ENCODE data around the gene URAD.
"Not testable (repeated sequence)": the region's sequence is repeated elsewhere in the genome, so short reads cannot be mapped to it uniquely, and the experiment has no call there.

URAD gene

DNA sequence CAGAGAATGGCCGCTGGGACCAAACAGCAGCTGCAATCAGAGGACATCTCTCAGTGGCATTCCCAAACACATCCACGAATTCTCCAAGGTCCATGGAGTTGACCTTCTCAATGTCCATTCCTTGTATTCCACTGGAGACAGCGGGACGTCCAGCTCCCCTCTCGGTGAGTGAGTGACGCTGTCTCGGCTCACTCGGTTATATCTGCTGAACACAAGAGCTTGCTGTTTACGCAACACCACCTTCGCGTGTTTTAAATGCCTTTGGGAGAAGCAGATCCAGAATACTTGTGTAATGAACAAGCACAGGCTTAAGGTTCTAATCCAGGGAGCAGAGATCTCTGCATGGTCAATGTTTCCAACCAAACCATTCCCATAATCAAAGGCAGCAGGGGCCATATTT is at the start of gene URAD:
Gene URAD (minus strand): TSS at position 174 of the 400 bp plus-strand sequence. CDS start 56 bp downstream, at position 118.
- Histone ChIP-seq H3K4me1 (ENCODE audit: control insufficient read depth, insufficient read depth, low read length) (peaks cover 5% of the 10 kb centered on the region), H3K27me3 (replicated peaks; ENCODE audit: control insufficient read depth, insufficient read depth, low read length) (peaks cover 50% of the 10 kb centered on the region), H3K9ac (ENCODE audit: low read length) (no peak within 1 kb of the TSS), H3K36me3 (ENCODE audit: control insufficient read depth, insufficient read depth, low read length, severe bottlenecking) (no peaks in the 10 kb centered on the region), H3K9me3 (ENCODE audit: control insufficient read depth, low read length) (no peaks in the 10 kb centered on the region), H3K4me3 (ENCODE audit: low read length) (no peak within 1 kb of the TSS)
- no peak for DNase-seq (ENCODE audit: low read depth)

DNA sequence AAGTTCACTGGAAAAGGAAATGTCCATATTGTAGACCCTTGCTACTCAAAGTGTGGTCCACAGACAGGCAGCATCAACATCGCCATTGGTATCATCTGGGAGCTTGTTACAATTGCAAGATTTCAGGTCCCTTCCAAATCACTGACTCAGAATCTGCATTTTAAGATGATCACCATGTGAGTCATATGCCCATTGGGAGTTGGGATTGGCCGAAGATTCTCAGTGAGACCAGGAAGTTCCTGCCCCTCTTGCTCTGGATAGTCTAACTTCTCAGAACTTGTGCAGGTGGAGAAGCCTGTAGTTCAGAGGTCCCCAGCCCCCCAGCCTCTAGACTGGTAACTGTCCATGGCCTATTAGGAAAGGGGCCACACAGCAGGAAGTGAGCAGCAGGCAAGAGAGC is 48.9 kb upstream of the URAD start:
- H3K36me3 ChIP-seq (ENCODE audit: control insufficient read depth, insufficient read depth, low read length, severe bottlenecking), result no peaks in the 10 kb centered on the region
- DNase-seq (ENCODE audit: low read depth), result no peak
- no peak overlapping the region for H3K9ac ChIP-seq (ENCODE audit: low read length)

GRCh38 chr13:28035146-28035782 is 46.8 kb upstream of the URAD start:
- no peak overlapping the region for H3K4me3 ChIP-seq (ENCODE audit: low read length)
- DNase-seq (ENCODE audit: low read depth), result no peak
- H3K4me1 ChIP-seq (ENCODE audit: control insufficient read depth, insufficient read depth, low read length), result no peaks in the 10 kb centered on the region
- peaks cover 37% of the 10 kb centered on the region for H3K27me3 ChIP-seq (replicated peaks; ENCODE audit: control insufficient read depth, insufficient read depth, low read length)
- no peak overlapping the region for H3K9ac ChIP-seq (ENCODE audit: low read length)
- no peaks in the 10 kb centered on the region for H3K9me3 ChIP-seq (ENCODE audit: control insufficient read depth, low read length)
- H3K36me3 ChIP-seq (ENCODE audit: control insufficient read depth, insufficient read depth, low read length, severe bottlenecking), result no peaks in the 10 kb centered on the region

More for the DNA sequence above, 48.9 kb upstream of the URAD start:
- Histone ChIP-seq H3K9me3 (ENCODE audit: control insufficient read depth, low read length) (no peaks in the 10 kb centered on the region), H3K27me3 (replicated peaks; ENCODE audit: control insufficient read depth, insufficient read depth, low read length) (peaks cover 38% of the 10 kb centered on the region), H3K4me1 (ENCODE audit: control insufficient read depth, insufficient read depth, low read length) (no peaks in the 10 kb centered on the region), H3K4me3 (ENCODE audit: low read length) (no peak overlapping the region)

DNA sequence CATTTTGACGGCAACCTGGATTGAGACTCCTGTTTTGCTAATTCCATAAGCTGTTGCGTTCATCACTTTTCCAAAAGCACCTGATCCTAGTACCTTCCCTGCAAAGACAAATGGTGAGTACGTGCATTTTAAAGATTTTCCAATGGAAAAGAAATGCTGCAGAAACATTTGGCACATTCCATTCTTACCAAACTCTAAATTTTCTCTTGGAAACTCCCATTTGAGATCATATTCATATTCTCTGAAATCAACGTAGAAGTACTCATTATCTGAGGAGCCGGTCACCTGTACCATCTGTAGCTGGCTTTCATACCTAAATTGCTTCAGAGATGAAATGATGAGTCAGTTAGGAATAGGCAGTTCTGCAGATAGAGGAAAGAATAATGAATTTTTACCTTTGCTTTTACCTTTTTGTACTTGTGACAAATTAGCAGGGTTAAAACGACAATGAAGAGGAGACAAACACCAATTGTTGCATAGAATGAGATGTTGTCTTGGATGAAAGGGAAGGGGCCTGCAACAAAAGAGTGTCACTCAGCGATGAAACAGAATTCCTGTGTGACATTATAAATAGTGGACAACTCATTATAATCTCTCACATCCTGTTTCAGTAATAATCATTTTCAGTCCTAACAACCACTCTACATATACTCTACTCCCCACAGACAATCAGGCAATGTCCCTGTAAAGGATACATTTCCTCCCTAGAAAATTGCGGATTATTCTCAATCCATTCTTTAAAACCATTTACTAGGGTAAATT is 45.6 kb upstream of the URAD start:
- Histone ChIP-seq H3K36me3 (ENCODE audit: control insufficient read depth, insufficient read depth, low read length, severe bottlenecking) (no peaks in the 10 kb centered on the region), H3K9me3 (ENCODE audit: control insufficient read depth, low read length) (no peaks in the 10 kb centered on the region), H3K4me1 (ENCODE audit: control insufficient read depth, insufficient read depth, low read length) (no peaks in the 10 kb centered on the region), H3K9ac (ENCODE audit: low read length) (no peak overlapping the region), H3K4me3 (ENCODE audit: low read length) (no peak overlapping the region), H3K27me3 (replicated peaks; ENCODE audit: control insufficient read depth, insufficient read depth, low read length) (peaks cover 39% of the 10 kb centered on the region)
- no peak for DNase-seq (ENCODE audit: low read depth)

GRCh38 chr13:28032438-28032837 is 43.9 kb upstream of the URAD start:
- DNase-seq (ENCODE audit: low read depth); H3K9me3 ChIP-seq (ENCODE audit: control insufficient read depth, low read length); H3K4me1 ChIP-seq (ENCODE audit: control insufficient read depth, insufficient read depth, low read length); H3K4me3 ChIP-seq (ENCODE audit: low read length); H3K36me3 ChIP-seq (ENCODE audit: control insufficient read depth, insufficient read depth, low read length, severe bottlenecking); H3K9ac ChIP-seq (ENCODE audit: low read length): not testable (repeated sequence)
- H3K27me3 ChIP-seq (replicated peaks; ENCODE audit: control insufficient read depth, insufficient read depth, low read length), result peaks cover 36% of the 10 kb centered on the region

DNA sequence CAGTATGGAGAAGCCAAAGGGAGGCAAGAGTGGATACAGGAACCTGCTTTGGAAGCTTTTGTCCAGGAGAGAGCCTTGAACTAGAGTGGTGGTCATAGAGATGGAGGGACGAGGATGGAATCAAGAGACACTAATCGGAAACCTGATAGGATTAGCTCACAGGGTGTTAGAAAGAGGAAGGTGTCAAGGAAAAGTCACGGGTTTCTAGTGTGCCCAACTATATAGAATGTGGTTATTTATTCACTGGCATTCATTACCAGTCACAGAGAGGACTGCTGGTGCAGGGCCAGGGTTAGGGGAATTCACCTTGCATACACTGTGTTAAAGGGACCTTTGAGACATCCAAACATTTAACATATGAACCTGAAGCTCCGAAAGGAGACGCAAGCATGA is 43.4 kb upstream of the URAD start:
- H3K9me3 ChIP-seq (ENCODE audit: control insufficient read depth, low read length), result no peaks in the 10 kb centered on the region
- no peaks in the 10 kb centered on the region for H3K4me1 ChIP-seq (ENCODE audit: control insufficient read depth, insufficient read depth, low read length)
- H3K9ac ChIP-seq (ENCODE audit: low read length), result no peak overlapping the region
- H3K36me3 ChIP-seq (ENCODE audit: control insufficient read depth, insufficient read depth, low read length, severe bottlenecking), result no peaks in the 10 kb centered on the region
- H3K27me3 ChIP-seq (replicated peaks; ENCODE audit: control insufficient read depth, insufficient read depth, low read length), result peaks cover 41% of the 10 kb centered on the region
- no peak overlapping the region for H3K4me3 ChIP-seq (ENCODE audit: low read length)
- no peak for DNase-seq (ENCODE audit: low read depth)

DNA sequence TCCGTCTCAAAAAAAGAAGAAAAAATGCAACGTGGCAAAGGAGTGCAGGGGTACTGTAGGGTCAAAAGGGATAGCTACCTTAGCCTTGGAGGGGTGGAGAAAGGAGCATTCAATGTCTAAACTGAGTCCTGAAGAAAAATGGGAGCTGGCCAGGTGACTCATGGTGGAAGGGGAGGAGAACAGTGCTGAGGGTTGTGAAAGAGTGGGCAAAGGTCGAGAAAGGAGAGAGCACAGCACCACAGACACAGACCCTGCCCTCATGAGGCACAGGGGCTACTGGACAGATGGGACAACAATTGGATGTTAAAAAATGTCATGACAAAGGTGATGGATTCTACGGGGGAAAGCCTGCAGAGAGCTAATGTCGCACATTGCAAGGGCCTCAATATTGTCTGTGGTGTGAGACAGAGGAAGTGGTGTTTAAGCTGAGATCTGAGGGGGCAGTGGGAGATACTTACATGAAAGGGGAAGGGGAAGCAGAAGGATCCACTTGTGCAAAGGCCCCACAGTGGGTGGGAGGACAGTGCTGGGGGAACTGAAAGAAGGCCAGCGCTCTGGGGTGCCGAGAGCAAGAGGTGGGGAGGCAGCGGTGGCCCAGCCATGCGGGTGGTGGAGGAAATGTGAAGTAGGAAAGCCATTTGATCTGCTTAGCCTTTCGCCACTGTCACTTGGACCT is 42.9 kb upstream of the URAD start:
- Histone ChIP-seq H3K4me3 (ENCODE audit: low read length) (no peak overlapping the region), H3K4me1 (ENCODE audit: control insufficient read depth, insufficient read depth, low read length) (no peaks in the 10 kb centered on the region), H3K36me3 (ENCODE audit: control insufficient read depth, insufficient read depth, low read length, severe bottlenecking) (no peaks in the 10 kb centered on the region), H3K27me3 (replicated peaks; ENCODE audit: control insufficient read depth, insufficient read depth, low read length) (peaks cover 41% of the 10 kb centered on the region), H3K9ac (ENCODE audit: low read length) (no peak overlapping the region), H3K9me3 (ENCODE audit: control insufficient read depth, low read length) (no peaks in the 10 kb centered on the region)
- DNase-seq (ENCODE audit: low read depth), result no peak

DNA sequence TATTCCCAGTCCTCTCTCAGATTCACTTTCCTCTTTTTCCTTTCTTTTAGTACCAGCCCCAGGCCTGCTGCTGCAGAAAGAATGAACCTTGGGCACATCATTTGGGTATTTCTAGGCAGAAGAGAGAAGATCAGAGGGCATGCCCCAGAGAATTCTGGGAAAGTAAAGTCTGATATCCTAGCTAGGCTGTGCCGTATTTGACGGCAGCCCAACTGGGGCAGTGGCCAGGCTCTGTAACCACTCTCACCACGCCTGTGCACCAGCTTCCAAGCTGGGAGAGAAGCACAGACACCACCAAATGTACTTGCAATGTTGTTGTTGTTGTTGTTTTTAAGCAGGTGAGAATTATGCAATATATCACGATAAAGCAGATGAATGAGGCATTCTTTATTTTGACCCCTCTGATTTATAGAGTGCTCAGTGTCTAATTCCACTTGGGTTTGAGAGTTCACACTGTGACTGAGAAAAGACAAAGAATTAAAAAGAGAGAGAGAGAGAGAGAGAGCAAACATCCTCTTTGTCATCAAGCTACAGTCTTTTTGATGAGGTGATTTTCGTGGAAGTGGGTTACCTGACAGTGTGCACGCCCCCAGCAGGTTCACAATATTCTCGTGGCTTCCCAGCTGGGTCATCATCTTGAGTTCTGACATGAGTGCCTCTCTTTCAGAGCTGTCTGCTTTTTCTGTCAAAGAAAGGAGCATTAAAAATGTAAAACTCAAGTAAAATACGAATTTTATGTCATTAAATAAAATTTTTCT is 39.3 kb upstream of the URAD start:
- H3K9ac ChIP-seq (ENCODE audit: low read length), result no peak overlapping the region
- H3K4me3 ChIP-seq (ENCODE audit: low read length), result no peak overlapping the region
- H3K36me3 ChIP-seq (ENCODE audit: control insufficient read depth, insufficient read depth, low read length, severe bottlenecking), result no peaks in the 10 kb centered on the region
- peaks cover 8% of the 10 kb centered on the region for H3K4me1 ChIP-seq (ENCODE audit: control insufficient read depth, insufficient read depth, low read length)
- H3K9me3 ChIP-seq (ENCODE audit: control insufficient read depth, low read length), result no peaks in the 10 kb centered on the region
- DNase-seq (ENCODE audit: low read depth), result no peak
- peaks cover 28% of the 10 kb centered on the region for H3K27me3 ChIP-seq (replicated peaks; ENCODE audit: control insufficient read depth, insufficient read depth, low read length)

- Histone ChIP-seq H3K27me3 (replicated peaks; ENCODE audit: control insufficient read depth, insufficient read depth, low read length) (peaks cover 26% of the 10 kb centered on the region), H3K4me1 (ENCODE audit: control insufficient read depth, insufficient read depth, low read length) (peaks cover 9% of the 10 kb centered on the region), H3K9me3 (ENCODE audit: control insufficient read depth, low read length) (no peaks in the 10 kb centered on the region), H3K36me3 (ENCODE audit: control insufficient read depth, insufficient read depth, low read length, severe bottlenecking) (no peaks in the 10 kb centered on the region), H3K9ac (ENCODE audit: low read length) (no peak overlapping the region), H3K4me3 (ENCODE audit: low read length) (no peak overlapping the region)
- no peak for DNase-seq (ENCODE audit: low read depth)
These were observed 38.6 kb upstream of the URAD start for GRCh38 chr13:28027071-28027470.

DNA sequence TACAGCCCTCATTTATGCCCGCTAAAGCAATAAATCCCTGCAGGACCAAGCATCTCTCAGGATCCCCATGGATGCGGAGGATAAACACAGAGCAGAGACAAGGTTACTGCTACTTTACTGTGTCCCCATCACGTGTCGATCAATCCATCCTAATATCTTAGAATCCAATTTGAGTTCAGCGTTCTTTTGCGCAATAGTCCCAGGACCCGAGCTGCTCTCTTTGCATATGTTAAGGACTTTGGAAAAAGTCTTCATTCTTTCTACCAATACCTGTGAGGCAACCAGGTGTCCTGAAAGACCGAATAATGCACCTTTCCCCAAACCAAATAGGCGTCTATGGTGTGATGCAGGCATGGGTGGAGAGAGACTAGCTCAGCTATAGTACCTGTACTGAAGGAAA is 38.0 kb upstream of the URAD start:
- H3K4me3 ChIP-seq (ENCODE audit: low read length), result no peak overlapping the region
- no peaks in the 10 kb centered on the region for H3K36me3 ChIP-seq (ENCODE audit: control insufficient read depth, insufficient read depth, low read length, severe bottlenecking)
- peaks cover 9% of the 10 kb centered on the region for H3K4me1 ChIP-seq (ENCODE audit: control insufficient read depth, insufficient read depth, low read length)
- H3K9me3 ChIP-seq (ENCODE audit: control insufficient read depth, low read length), result no peaks in the 10 kb centered on the region
- DNase-seq (ENCODE audit: low read depth), result no peak
- H3K9ac ChIP-seq (ENCODE audit: low read length), result no peak overlapping the region
- H3K27me3 ChIP-seq (replicated peaks; ENCODE audit: control insufficient read depth, insufficient read depth, low read length), result peaks cover 21% of the 10 kb centered on the region

Data from adipocyte (in vitro differentiated cells).